ENCODE results near the gene SLC24A3.
A peak's percentile ranks its signal among the peaks of the same experiment; 100 is the strongest.

The SLC24A3 gene

DNA sequence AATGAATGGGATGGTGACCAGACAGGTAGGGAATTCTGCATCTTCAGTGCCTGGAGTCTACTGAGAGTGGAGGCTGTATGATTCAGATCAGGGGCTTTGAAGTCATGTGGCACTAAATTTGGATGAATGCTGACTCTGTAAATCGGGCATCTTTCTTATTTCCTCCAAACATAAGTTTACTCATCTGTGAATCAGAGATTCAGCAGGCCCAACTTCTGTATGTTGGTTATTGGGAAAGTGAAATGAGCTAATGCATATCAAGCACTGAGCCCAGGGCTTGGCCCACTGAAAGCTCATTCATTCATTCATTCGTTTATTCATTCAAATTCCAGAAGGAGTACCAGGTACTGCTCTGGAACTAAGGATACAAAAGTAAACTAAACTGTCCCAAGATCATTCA is 353.3 kb downstream of the SLC24A3 start:
- no peak for DNase-seq

DNA sequence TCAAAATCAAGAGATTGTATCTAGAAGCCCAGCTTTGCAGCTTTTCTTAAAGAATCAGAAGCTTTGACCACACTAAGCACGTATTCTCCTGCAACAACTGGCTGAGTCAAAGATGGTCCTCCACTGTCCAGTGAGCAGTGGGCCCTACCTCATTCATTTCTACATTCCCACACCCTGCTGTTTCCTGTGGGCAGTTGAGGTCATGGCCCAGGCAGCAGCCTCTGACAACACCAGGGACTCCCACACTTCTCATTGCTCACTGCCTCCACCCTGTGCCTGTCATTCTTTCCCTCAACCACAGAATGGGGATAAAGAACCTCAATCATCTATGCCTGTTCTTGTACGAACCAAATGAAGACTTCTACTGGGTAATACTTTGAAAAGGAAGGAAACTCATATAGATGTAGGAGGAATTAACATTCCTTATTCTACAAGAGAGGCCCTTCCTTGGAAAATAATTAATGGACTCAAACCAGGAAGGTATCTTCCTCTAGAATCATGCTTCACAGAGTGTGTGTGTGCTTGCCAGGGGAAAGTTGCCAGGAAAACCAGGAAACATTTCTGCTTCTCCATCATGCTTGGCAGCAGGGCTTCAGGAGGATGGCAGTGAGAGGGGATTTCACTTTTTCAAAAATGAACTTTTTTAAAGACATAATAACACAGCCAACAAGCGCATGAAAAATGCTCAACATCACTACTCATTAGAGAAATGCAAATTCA is 353.9 kb downstream of the SLC24A3 start:
- no peak for DNase-seq

DNA sequence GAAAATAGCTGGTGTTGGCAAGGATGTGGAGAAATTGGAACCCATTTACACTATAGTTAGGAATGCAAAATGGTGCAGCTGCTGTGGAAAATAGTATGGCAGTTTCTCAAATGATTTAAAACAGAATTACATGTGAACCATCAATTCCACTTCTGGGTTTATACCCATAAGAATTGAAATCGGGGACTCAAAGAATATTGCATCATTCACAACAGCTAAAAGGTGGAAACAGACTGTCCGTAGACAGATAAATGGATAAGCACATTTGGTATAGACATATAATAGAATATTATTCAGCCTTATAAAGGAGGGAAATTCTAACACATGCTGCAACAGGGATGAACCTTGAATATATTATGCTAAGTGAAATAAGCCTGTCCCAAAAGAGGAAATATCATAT is 355.7 kb downstream of the SLC24A3 start:
- no peak for DNase-seq

DNA sequence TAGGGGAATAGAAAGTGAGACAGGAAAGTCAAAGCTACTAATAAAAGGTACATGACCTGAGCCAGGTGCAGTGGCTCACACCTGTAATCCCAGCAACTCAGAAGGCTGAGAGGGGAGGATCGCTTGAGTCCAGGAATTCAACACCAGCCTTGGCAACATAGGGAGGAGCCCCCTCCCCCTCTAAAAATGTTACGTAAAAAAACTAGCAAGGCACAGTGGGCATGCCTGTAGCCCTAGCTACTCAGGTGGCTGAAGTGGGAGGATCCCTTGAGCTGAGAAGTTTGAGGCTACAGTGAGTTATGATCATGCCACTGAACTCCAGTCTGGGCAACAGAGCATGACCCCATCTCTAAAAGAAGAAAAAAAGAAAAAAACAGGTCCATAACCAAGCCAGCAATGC is 359.6 kb downstream of the SLC24A3 start:
- no peak for DNase-seq

DNA sequence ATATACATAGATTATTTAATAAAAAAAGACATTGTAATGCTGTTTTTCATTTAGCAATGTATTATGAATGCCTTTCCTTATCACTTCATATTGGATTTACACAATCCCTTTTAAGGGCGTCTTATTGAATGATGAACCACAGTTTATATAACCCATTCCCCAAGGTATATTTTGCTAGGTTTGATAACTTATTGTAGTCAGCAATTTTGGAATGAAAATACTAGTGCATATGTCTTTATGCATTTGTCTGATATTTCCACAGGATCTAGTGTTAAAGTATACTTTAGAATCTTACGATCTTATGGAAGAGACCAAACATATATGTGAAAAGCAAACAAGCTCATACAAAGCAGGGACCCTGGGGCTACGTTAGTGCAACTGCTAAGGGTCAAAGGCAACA is 365.2 kb downstream of the SLC24A3 start:
- DNase-seq, result no peak

DNA sequence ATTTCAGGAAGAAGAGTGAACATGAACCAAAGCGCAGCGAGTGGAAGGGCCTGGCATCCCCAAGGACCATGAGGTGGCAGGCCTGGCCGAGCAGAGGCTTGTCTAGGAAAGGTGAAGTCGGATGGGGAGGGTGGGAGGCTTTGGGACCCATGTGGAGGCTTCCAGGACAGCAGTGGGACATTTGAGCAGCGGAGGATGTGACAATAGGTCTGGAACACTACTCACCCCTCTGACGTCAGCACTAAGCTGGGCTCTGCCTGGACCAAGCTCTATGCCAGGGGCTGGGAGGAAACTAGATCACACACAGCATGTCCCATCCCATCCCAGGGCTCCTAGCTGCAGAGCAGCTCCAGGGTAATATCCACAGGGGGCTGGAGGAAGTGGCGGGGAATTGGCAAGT is 370.3 kb downstream of the SLC24A3 start:
- DNase-seq, result no peak

DNA sequence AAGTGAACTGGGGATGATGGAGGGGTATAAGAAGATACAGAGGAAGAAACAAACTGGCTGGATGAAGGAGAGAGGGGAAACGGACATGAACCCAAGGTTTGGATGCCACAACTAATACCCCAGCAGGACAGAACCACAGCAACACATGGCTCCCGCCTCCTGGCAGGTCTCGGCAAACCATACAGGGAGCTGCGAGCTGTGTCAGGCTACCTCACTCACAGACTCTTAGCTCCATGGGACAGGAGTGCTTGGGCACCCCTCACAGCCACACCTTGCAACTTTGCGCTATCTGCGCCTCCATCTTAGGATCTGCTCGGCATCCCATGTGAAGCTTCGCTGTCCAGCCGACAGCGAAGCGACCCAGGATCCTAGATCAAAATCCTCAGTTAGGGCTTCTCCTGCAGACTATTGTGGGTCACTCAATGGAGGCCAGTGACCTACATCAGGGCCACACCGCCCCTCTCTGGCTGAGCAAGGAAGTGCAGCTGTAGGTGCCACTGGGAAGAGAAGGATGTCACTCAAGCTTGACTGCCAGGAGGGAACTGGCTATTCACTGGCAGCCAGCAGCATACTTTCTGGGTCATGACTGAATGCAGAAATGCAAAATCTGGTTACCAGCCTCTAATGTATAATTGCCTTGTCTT is 371.2 kb downstream of the SLC24A3 start:
- peak; percentile 12 for DNase-seq

DNA sequence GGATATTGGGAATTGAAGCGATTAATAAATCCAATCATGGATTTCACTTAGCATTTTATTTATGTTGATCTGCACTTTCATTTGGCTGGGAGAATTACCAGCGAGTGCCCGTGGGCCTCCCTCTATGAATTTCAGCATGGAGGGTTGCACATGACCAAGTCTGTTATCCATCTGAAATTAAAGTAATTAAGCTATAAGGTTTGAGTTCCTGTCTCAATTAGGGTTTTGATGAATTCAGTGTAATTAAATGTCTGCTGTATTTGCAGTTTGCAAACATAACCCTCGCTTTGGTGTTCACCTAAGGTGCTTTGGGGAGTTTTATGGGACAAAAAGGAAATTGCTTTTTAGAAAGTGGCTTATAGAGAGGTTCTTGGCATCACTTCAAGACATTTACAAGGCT is 375.8 kb downstream of the SLC24A3 start:
- no peak for DNase-seq

DNA sequence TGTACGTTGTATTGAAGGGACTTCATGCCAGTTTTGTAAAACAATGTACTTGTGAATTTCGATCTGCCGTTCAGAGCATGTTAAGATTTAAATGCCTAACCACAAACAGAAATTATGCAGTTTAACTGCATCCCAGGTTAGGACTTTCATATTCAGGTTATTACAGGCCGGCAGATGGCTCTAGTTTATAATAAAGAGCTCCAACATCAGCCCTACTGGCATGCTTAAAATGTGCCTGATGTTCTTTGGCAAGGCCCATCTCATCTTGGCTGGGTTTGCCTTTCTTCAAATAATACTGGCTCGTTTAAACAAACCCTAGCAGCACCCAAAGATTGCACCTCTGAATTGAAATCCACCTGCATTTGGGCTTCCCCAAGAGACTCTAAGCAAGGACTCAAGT is 376.3 kb downstream of the SLC24A3 start:
- peak; percentile 31 for DNase-seq

DNA sequence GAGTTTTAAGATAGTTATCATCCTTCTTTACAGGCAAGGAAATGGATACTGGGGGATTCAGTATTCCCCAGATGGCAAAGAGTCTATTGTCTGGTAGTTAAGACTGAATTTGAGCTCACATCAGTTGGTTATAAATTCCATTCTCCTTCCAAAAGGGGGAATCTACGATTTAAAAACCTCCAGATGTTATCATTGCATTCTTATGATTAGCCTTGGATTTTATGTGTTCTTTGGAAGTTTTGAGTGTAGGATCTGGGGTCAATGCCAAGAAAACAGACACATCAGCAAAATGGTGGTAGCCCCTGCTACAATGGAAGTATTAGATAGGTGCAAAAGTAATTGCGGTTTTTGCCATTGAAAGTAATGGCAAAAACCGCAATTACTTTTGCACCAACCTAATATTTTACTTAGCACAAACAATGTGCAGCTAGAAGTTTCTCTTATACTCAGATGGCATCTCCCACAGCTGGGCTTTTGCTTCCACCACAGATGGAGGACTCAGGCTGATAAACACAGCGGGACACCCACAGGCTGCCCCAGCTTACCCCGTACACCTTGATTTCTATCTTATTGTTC is 377.4 kb downstream of the SLC24A3 start:
- DNase-seq, result no peak

DNA sequence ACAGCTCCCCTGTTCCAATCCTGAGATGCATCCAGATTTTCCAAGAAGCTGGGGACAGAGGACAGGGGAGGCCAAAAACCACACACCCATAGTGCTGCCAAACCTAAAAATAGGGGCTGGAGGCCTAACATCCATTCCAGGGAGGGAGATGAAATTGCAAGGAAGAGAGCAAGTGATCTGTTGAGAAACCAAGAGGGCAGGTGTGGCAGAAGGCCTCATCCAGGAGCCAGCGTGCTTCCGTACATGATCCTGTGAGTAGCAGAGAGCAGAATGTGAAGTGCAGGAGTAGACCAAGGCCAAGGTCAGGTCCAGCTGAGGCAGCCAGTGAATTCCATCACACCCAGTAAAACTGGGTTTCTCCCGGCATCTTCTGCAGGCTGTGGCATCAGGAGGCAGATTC is 377.9 kb downstream of the SLC24A3 start:
- no peak for DNase-seq

DNA sequence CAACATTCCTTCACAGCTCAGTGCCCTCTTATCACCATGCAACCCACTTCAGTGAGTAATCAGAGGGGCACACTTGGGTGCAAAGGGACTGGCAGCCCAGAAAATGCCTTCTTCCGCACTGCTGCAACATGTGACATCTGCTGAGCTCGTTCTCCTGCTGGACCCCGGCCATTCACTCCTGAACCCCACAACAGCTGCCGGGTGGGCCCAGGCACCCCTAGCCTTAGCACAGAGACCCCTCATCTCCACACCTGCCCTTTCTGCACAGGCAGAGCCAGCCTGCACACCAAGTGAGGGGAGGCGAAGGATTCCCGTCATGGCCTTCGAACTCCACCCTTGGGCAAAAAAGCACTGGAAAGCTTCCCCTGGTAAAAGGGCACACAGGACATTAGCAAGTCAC is 381.3 kb downstream of the SLC24A3 start:
- no peak for DNase-seq

DNA sequence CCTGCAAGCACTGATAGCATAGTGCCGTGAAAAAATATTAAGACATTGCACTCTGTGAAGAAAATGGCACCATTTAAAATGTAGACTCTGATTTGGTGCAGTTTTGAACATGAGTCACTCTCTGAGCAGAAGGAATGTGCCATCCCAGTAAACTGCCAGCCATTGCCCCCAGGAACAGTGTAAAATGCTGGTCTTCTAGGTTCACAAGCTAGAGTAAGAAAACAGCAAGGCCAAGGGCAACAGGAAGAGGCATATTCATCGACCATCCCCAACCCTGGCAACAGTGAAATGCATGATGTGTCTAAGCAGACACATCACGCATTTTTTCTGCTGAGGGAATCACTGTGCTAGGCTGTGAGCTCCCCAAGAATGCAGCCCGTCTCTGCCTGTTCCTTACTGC is 382.5 kb downstream of the SLC24A3 start:
- DNase-seq, result no peak

DNA sequence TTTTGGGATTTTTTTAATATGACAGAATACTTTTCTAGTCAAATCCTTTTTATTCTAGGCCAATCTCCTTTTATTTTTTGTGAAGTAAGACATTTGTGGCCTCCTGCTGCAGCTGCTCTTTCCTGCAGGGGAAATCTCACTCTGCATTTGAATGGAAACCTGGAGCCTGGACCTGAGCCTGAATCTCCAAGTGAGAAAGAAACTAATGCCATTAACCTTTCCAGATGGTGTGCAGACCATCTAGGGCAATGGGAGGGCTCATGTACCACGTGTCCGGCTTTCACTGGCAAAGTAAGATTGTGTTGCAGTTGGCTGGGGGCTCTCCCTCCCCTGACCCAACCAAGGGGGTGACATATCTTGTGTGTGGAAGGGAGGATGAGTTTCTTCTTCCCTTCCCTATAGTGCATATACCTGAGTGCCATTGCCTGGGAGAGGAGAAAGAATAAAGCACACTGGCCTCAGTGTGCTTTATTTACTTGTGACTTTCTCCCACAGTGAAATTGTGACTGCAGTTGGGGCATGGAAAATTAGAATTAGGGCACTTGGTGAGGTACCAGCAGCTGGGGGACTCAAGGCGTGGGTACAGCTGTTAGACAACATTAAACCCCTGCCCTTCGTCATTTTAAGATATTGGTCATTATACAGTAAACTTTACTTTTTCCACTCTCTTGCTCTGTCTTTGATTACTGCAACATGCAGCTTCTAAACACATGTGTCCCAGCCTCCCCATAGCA is 385.8 kb downstream of the SLC24A3 start:
- DNase-seq, result no peak

DNA sequence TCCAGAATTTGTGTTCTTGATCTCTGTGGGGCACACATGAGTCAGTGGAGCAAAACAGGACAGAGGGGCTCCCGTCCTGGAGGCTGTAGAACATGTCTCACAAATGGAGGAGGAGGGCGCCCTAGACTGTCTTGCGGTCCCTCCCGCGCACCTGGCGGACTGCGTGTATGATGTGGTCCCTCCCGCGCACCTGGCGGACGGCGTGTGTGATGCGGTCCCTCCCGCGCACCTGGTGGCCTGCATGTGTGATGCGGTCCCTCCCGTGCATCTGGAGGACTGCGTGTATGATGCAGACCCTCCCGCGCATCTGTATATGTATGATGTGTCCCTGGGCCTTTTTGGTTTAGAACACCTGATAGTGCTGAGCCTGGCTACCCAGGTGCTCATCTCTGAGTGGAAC is 386.8 kb downstream of the SLC24A3 start:
- DNase-seq, result no peak

DNA sequence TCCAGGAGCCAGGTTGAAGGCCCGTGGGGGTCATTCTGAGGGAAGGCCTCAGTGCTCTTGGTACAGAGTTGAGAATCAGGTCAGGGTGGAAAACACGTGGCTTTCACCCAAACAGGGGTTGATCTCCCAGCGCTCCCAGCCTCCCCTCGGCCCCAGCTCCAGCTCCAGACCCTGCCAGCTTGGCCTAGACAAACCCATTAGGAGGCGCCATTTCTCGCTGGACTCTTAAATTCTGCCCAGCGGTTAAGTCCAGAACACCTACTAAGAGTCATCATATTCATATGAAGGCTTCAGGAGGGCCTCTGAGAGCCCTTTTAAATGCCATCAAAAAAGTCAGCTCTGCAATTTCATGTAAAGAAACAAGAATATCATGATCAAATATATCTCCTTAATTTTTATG is 387.6 kb downstream of the SLC24A3 start:
- DNase-seq, result no peak

DNA sequence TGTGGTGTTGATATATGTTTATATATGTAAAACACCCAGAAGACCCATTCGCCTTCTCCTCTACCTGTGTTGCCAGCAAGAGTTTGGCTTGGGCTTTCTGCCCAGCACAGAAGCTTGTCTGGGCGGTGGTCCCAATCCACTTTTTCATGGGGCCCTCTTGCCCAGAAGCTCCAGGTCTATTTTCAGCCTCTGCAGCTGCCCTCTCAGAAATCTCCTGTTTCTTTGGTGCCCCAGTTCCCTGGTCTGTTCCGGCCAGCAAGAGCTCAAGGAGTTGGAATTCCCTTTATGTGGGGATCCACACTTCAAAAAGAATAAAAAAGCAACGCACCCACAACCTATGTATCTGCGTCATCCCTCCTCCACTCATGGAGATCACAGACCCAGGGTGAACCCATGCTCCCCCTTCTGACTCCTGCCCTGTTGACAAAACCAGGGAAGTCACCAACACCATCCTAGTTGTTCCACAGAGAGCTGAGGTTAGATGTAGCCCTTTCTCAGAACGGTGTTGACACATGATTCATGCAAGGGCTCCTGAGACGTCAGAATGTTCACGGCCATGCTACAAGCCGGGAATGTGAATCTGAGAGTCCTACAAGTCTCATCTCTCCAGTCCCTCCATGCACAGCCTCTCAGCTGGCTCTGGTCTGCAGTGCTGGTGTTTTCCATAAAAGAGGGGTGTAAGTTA is 388.8 kb downstream of the SLC24A3 start:
- no peak for DNase-seq

DNA sequence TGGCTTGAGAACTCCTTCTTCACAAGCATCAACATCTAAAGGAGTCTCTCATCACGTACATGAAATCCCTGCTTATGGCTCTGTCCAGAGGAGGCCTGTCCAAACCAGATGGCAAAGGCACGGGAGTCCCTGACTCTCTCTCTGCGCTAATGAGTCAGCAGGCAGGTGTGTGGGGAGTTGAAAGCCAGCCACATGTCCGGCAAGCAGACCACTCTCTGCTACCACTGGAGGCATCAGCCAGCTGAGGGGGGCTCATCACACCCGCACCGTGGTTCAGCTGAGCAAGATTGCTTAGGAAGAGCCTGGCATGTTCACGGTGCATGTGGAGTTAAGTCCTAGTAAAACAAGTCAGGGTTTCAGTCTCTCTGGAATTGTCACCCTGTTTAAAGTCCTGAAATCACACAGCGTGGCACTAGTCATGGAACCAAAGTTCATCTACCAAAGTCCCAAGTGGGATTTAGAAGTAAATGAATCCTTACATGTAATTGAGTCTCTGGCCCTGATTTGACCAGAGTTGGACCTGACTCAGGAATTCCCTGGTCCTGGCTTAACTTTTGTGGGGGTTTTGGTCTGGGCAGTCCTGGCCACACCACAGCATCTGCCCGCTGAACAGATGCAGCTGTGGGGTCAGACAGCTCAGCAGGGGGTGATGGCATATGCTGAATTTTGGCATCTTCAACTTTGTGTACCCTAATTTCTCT is 390.4 kb downstream of the SLC24A3 start:
- no peak for DNase-seq

DNA sequence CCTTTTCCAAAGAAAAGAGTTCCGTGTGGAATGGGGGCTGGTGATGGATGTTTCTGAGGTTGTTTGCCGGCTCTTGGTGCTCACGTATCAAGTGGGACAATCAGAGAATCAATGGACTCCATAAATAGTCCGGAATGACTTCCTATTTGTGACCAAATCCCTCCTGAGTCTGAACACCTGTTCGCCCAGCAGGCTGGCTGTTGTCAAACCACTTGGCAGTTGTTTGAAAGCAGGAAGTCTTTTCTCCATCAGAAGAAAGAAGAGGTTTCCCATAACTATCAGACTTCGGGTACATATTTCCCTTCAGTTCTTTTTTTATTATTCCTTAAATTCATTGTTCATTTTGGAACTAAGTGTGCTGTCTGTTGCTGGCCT is 390.9 kb downstream of the SLC24A3 start:
- peak; percentile 10 for DNase-seq

DNA sequence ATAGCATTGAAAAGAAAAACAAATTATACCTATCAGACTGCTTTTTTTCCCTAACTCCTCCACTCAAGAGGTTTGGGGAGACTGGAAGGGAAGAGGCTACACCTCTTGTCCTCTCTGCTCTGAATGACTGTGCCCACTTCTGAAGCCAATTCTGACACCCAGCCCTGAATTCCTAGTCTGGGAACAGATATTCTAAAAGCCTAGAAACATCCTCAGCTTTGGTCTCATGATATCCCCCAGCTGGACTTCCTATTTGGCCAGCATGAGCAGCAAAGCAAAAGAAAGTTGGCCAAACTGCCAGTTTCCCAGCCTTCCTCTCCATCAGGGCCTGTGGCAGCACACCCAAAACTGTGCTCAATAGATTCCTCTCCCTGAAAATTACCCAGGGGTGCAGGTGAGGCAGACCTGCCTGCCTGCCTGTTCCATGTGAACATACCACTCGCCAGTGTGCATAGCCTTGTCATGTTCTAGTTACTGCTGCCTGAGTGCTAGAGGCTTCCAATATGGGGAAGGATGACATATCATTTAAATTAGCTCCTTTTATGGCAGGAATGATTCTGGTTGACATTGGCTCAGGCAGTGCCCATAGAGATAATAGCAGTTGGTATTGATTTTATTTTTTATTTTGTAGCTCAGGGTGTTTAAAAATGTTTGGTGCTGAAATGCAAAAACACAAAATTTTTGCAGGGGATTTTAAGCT is 393.5 kb downstream of the SLC24A3 start:
- DNase-seq, result no peak

DNA sequence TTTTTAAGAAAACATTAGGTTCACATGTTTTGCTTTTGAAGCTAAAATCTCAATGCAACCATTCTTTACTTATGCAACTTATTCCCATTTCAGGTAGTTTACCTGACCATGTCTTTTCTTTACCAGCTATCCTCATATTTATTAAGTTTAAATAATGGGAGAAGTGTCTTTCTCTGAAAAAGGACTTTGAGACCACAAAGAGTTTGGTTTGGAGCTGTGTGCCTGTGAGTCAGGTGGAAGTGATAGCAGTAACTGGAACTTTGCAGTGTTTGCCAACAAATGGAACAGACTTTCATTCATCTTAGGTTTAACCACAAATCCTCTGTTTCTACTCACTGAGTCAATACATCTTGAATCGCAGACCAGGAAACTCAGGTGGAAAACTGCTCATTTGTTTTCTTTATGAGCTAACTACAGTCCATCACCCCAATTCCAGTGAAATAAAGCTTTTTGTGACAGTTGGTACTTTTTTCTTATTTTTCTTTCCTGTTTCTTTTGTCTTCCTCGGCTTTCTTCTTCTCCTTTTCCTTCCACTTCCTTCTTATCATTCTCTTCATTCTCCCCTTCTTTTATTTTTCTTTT is 397.3 kb downstream of the SLC24A3 start:
- no peak for DNase-seq

DNA sequence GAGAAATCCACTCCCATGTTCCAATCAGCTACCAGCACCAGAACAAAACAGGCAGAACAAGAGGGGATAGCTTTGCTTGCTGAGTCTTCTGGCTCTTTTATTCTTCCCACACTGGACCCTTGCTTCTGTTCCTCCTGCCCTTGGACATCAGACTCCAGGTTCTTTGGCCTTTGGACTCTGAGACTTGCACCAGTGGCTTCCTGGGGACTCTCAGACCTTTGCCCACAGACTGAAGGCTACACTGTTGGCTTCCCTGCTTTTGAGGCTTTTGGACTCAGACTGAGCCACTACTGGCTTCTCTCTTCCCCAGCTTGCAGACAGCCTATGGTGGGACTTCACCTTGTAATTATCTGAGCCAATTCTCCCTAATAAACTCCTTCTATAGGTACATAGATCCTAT is 403.2 kb downstream of the SLC24A3 start:
- no peak for DNase-seq

Measured in DMS 273 treated with DMSO at 0.1 percent for 48 hours (cell line).